Psoas muscle (tissue), 8 donors: ENCODE data around the gene MGRN1. TPM values are rescaled to one million over a fixed set of nuclear protein-coding genes. Genes with fewer than 3 reads are reported as not detected.

Experiments used
- ATAC-seq, 4 donors: fragments of 200-7000 bp; cut with Tn5 transposase; one replicate each; pipeline ENCODE4 v1.9.1; 2020; ENCODE audit warnings: moderate library complexity in 3 of 4, mild to moderate bottlenecking in 2 of 4
- DNase-seq, 2 donors: peaks; one replicate each; pipeline ENCODE4 v3.0.0-alpha.2; 2020
- H3K27ac ChIP-seq: fragments of 200-600 bp; one replicate; pipeline ENCODE4 v1.8.0; 2022
- H3K27me3 ChIP-seq, 3 donors: fragments of 200-600 bp in 1 of 3; one replicate each; pipeline versions ENCODE4 v1.6.1 to v1.8.0; 2013 to 2022; ENCODE audit warnings: low read length in 2 of 3, mild to moderate bottlenecking in 2 of 3, moderate library complexity in 1 of 3; ENCODE audit not compliant: insufficient read depth in 3 of 3
- H3K36me3 ChIP-seq, 2 donors: fragments of 200-600 bp in 1 of 2; one replicate each; pipeline versions ENCODE4 v1.6.1 to v1.8.0; 2013 to 2022; ENCODE audit warnings: low read depth in 1 of 2, mild to moderate bottlenecking in 1 of 2, moderate library complexity in 1 of 2; ENCODE audit not compliant: insufficient read depth in 1 of 2
- H3K4me1 ChIP-seq: fragments of 200-600 bp; one replicate; pipeline ENCODE4 v1.8.0; 2022
- H3K4me3 ChIP-seq: fragments of 200-600 bp; one replicate; pipeline ENCODE4 v1.8.0; 2022; ENCODE audit warnings: mild to moderate bottlenecking
- H3K9me3 ChIP-seq: fragments of 200-600 bp; one replicate; pipeline ENCODE4 v1.8.0; 2022
- WGBS, 3 donors: extraction: QIAGEN DNeasy Blood & Tissue Kit; methylation state at CpG; one replicate each; pipeline versions ENCODE4 v1.1.6 to v1.1.7; 2013; 5-methylcytosine and 5-hydroxymethylcytosine counted together
- intact Hi-C, 2 donors: fragments of 100-400 bp; cut with DNase I; formaldehyde crosslinking; loops; one replicate each; pipeline versions ENCODE4 v1.11.0 to v1.14.2; 2022
- polyA plus RNA-seq, 3 donors: library from polyadenylated mRNA; stranded (reverse); fragments of 200-250 nt; gene quantifications; one replicate each; pipeline ENCODE4 v1.2.3, GENCODE V29; 2013
- total RNA-seq, 4 donors: library from RNA; stranded (reverse); fragmentation: NEBNext Ultra II Directional in 2 of 4; extraction: Animal tissue kit (Norgen Biotek cat#: 25700) in 2 of 4; gene quantifications; one replicate each; pipeline versions ENCODE4 v1.2.1 to v1.2.4, GENCODE V29; 2021 to 2023
- TF ChIP-seq, protein P1 (sequence below): fragments of 200-600 bp; IDR thresholded peaks from one replicate; pipeline ENCODE4 v1.8.0; 2022; ENCODE audit warnings: antibody characterized with exemption
- donor health status: healthy with polysubstance abuse.
- donor health status: DM: no; HTN: no; CAD: no; lungs with moderate emphysema.
- donor health status: Bipolar disorder and iron deficiency.
- donor health status: healthy.
- donor health status: DM: yes; HTN: yes; CAD: no.
- donor health status: DM: no; HTN: no; CAD: no.
- donor health status: DM: no; HTN: no; CAD: no.
- donor health status: DM: yes; HTN: yes; CAD: no.

The MGRN1 gene
- total and polyA plus RNA-seq, 7 donors: 20.2 to 63.1 (median 44.2) TPM

DNA sequence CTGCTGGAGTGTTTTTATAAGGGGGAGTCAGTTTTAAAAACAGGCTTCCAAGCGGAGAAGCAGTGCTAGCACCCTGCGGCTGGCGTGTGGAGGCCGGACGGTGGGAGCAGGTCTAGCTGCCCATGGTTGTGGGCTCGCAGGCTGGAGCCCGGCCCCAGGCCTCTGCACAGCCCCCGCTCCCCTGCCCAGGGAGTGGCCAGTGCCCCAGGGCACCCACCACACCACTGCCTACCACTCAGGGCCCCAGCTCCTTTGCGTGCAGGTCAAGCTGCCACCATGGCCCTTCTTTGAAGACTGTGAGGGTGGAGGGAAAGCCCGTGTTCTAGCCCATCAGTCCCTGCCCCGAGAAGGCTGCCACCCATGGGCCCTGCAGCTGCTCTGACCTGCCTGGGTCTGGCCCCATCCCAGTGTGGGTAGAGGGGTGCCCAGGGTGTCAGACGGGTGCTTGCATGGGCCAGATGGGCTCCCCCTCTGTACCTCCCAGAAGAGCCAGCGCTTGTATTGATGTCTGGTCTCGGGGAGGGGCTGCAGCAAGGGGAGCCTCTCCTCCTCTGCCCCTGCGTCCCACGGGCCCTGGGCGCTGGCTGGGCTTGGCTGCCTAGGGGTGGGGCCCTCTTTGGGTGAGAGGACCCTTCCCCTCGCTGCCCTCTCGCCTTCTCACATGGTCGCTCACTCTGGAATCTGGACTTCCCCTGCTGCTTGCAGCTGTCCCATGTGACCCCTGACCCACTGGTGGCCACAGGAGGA is 67.2 kb downstream of the MGRN1 start:
- Histone ChIP-seq H3K36me3 (peaks cover 0 to 34% of the 10 kb centered on the region in 2 donors), H3K9me3 (no peaks in the 10 kb centered on the region), H3K4me3 (no peak overlapping the region), H3K27me3 (no peaks in the 10 kb centered on the region), H3K4me1 (peaks cover 21% of the 10 kb centered on the region), H3K27ac (peak overlapping the region; percentile 51)
- TF ChIP-seq, protein P1, sequence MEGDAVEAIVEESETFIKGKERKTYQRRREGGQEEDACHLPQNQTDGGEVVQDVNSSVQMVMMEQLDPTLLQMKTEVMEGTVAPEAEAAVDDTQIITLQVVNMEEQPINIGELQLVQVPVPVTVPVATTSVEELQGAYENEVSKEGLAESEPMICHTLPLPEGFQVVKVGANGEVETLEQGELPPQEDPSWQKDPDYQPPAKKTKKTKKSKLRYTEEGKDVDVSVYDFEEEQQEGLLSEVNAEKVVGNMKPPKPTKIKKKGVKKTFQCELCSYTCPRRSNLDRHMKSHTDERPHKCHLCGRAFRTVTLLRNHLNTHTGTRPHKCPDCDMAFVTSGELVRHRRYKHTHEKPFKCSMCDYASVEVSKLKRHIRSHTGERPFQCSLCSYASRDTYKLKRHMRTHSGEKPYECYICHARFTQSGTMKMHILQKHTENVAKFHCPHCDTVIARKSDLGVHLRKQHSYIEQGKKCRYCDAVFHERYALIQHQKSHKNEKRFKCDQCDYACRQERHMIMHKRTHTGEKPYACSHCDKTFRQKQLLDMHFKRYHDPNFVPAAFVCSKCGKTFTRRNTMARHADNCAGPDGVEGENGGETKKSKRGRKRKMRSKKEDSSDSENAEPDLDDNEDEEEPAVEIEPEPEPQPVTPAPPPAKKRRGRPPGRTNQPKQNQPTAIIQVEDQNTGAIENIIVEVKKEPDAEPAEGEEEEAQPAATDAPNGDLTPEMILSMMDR: no peak
- intact Hi-C loops: loop anchor here in 1 of 2 donors (10.0 kb wide), 1 partner anchor 263 kb away; the partner anchor contains the start of gene SEC14L5
- WGBS, 3 donors: 73 to 82% (median 76%) methylated on average over 17 to 20 of the region's 20 CpGs
- DNase-seq (peak in 1 of 2 donors; percentile 55), ATAC-seq (no peak)

DNA sequence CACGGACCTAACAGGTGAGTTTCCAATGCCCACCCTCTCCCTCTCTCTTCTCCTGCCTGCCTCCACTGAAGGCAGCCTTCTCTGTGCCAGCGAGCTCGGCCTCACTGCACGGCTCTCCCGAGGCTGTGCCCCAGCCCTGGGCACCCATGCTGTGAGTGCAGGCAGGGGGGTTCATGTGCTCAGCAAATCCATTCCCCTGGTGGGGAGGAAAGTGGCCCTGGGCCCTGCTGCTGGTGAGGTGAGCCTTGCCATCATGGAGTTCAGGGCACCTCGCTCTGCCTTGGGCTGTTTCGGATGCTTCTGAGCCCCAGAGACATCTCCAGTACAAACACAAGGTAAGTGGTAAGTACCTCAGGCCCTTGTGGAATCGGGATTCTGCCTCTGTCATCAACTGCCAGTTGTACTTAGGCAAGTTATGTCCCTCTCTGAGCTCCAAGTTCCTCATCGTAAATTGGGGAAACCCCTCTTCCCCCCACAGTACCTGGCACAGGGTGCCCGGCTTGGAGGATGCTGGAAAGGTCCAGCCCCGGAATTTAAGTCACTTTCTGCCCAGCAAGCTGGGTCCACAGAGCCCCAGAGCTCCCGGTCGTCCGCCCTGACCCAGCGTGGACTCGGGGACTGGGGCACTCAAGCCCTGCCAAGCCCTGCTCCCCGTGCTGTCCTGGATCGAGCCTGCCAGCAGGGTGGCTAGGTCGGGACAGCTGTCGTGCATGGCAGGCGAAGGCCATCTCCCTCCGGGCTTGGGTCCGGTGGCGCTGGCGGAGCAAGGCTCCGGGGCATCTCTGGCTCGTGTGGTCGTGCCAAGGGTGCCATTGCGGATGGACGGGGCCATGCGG is 68.1 kb downstream of the MGRN1 start:
- Histone ChIP-seq H3K9me3 (no peaks in the 10 kb centered on the region), H3K27ac (peak overlapping the region; percentile 51), H3K4me1 (peaks cover 19% of the 10 kb centered on the region), H3K27me3 (no peaks in the 10 kb centered on the region), H3K4me3 (peak overlapping the region; percentile 92), H3K36me3 (peaks cover 0 to 40% of the 10 kb centered on the region in 2 donors)
- intact Hi-C loops: loop anchor here in 1 of 2 donors (10.0 kb wide), 1 partner anchor 262 kb away; the partner anchor contains the start of gene SEC14L5
- TF ChIP-seq, protein P1: no peak
- DNase-seq (peak in 1 of 2 donors; percentile 54), ATAC-seq (peak; percentile 5 to 9 (median 6))
- 12 to 16% (median 14%) methylated on average over 31 of the region's 31 CpGs for WGBS, 3 donors

DNA sequence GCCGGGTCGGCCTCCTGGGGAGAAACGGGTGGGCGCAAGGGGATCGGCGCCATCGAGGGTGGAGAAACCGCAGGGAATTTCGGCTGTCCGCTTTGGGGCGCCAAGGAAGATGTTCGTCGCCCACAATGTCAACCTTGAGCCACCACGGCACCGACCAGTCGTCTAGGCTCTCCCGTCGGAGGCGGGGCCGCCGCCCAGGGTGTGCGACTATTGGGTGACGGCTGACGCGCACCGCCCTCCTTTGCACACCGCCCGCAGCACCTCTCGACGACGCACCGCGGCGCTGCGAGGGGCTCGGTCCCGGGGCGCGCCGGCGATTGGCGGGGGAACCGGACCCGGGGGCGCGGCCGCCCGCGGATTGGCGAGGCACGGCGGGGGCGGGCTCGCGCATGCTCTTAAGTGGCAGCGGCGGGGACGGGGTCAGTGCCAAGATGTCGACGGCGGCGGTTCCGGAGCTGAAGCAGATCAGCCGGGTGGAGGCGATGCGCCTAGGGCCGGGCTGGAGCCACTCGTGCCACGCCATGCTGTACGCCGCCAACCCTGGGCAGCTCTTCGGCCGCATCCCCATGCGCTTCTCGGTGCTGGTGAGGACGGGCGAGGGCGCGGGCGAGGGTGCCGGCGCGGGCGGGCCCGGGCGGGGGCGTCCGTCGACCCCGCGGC is 68.8 kb downstream of the MGRN1 start, which contains the start of gene NUDT16L1:
TSS of gene NUDT16L1 (plus strand) at position 267 of the 660 bp plus-strand sequence. CDS start at position 432, 165 bp downstream.
- Histone ChIP-seq H3K27me3 (no peaks in the 10 kb centered on the region), H3K9me3 (no peaks in the 10 kb centered on the region), H3K36me3 (peaks cover 0 to 45% of the 10 kb centered on the region in 2 donors), H3K4me1 (peaks cover 12% of the 10 kb centered on the region), H3K4me3 (peak within 1 kb of the TSS; percentile 92), H3K27ac (peak within 1 kb of the TSS; percentile 82)
- WGBS, 3 donors: 0 to 1% (median 0%) methylated on average over 50 to 91 of the region's 91 CpGs
- intact Hi-C loops: loop anchor here in 1 of 2 donors (10.0 kb wide), 1 partner anchor 261 kb away; the partner anchor contains the start of gene SEC14L5
- DNase-seq: peak; percentile 98
- ATAC-seq: peak; percentile 89 to 93 (median 92)
- TF ChIP-seq, protein P1: peak; percentile 29

DNA sequence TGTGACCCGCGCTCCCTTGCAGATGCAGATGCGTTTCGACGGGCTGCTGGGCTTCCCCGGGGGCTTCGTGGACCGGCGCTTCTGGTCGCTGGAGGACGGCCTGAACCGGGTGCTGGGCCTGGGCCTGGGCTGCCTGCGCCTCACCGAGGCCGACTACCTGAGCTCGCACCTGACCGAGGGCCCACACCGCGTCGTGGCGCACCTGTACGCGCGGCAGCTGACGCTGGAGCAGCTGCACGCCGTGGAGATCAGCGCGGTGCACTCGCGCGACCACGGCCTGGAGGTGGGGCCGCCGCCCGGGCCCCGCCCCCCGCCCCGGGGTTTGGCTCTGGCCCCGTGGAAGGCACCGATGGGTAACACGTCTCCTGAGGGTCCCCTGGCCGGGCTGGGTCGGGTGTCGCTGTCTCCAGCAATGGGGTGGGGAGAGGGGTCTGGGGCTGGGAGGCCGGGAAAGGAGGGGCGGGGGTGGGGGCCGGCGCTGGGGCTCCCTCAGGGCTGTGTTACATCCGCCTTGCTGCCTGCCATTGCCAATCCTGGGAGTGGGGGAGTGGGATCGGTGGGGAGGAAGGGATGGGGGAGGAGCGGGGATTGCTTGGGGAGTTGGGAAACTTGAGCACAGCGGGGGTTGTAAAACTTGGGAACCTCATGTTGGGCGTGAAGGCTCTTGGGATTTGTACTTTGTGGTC is 69.5 kb downstream of the MGRN1 start:
- peak overlapping the region; percentile 92 for H3K4me3 ChIP-seq
- no peaks in the 10 kb centered on the region for H3K27me3 ChIP-seq
- no peaks in the 10 kb centered on the region for H3K9me3 ChIP-seq
- intact Hi-C loops: loop anchor here in 1 of 2 donors (10.0 kb wide), 1 partner anchor 261 kb away; the partner anchor contains the start of gene SEC14L5
- WGBS, 3 donors: 2 to 3% (median 3%) methylated on average over 41 to 54 of the region's 54 CpGs
- peaks cover 11% of the 10 kb centered on the region for H3K4me1 ChIP-seq
- peak overlapping the region; percentile 82 for H3K27ac ChIP-seq
- H3K36me3 ChIP-seq: peaks cover 0 to 45% of the 10 kb centered on the region in 2 donors
- TF ChIP-seq, protein P1: no peak
- ATAC-seq: peak; percentile 11 to 31 (median 25)
- DNase-seq: peak; percentile 57 to 73
